ENCODE results near the gene GXYLT1.

The GXYLT1 gene

GRCh38 chr12:42182394-42182793 is 37.7 kb upstream of the GXYLT1 start:
- Histone ChIP-seq H3K27ac (ENCODE audit: low read depth, low read length) (no peak overlapping the region), H3K9me2 (replicated peaks; ENCODE audit: control insufficient read depth, low read length) (no peaks in the 10 kb centered on the region), H3K9me3 (ENCODE audit: control insufficient read depth, insufficient read depth, low read length) (no peaks in the 10 kb centered on the region), H4K20me1 (ENCODE audit: control insufficient read depth, insufficient read depth, low read depth, low read length) (no peaks in the 10 kb centered on the region), H3K27me3 (ENCODE audit: control insufficient read depth, low read length) (no peaks in the 10 kb centered on the region), H3K4me3 (ENCODE audit: low read length) (no peak overlapping the region), H3K79me2 (ENCODE audit: control insufficient read depth, low read length) (peaks cover 11% of the 10 kb centered on the region), H3K4me2 (ENCODE audit: low read length) (no peak overlapping the region), H3K4me1 (ENCODE audit: control insufficient read depth, low read length) (peaks cover 11% of the 10 kb centered on the region), H3F3A (ENCODE audit: control insufficient read depth, insufficient read depth) (no peaks in the 10 kb centered on the region), H3K36me3 (ENCODE audit: control insufficient read depth, low read length) (peaks cover 10% of the 10 kb centered on the region)
- TF ChIP-seq CTCF (IDR thresholded peaks at IDR 0.05; ENCODE audit: low read depth, low read length, poor library complexity, severe bottlenecking), result no peak
- TF ChIP-seq EZH2phosphoT487 (IDR thresholded peaks at IDR 0.05; ENCODE audit: borderline replicate concordance, low read length), result no peak

- Histone ChIP-seq H3F3A (ENCODE audit: control insufficient read depth, insufficient read depth) (no peaks in the 10 kb centered on the region), H3K36me3 (ENCODE audit: control insufficient read depth, low read length) (peaks cover 10% of the 10 kb centered on the region)
- TF ChIP-seq CTCF (IDR thresholded peaks at IDR 0.05; ENCODE audit: low read depth, low read length, poor library complexity, severe bottlenecking), result no peak
- no peak for TF ChIP-seq EZH2phosphoT487 (IDR thresholded peaks at IDR 0.05; ENCODE audit: borderline replicate concordance, low read length)
These were observed 36.4 kb upstream of the GXYLT1 start for GRCh38 chr12:42180990-42181596.

GRCh38 chr12:42178101-42178500 is 33.4 kb upstream of the GXYLT1 start:
- Histone ChIP-seq H3K4me3 (ENCODE audit: low read length) (no peak overlapping the region), H3K27ac (ENCODE audit: low read depth, low read length) (no peak overlapping the region), H3K9me3 (ENCODE audit: control insufficient read depth, insufficient read depth, low read length) (no peaks in the 10 kb centered on the region), H3K27me3 (ENCODE audit: control insufficient read depth, low read length) (no peaks in the 10 kb centered on the region), H3K79me2 (ENCODE audit: control insufficient read depth, low read length) (no peaks in the 10 kb centered on the region), H4K20me1 (ENCODE audit: control insufficient read depth, insufficient read depth, low read depth, low read length) (no peaks in the 10 kb centered on the region), H3K4me1 (ENCODE audit: control insufficient read depth, low read length) (peaks cover 4% of the 10 kb centered on the region), H3K9me2 (replicated peaks; ENCODE audit: control insufficient read depth, low read length) (no peaks in the 10 kb centered on the region), H3F3A (ENCODE audit: control insufficient read depth, insufficient read depth) (no peaks in the 10 kb centered on the region), H3K4me2 (ENCODE audit: low read length) (no peak overlapping the region), H3K36me3 (ENCODE audit: control insufficient read depth, low read length) (peaks cover 3% of the 10 kb centered on the region; the same call in 1 of the 2 replicates)
- no peak for TF ChIP-seq CTCF (IDR thresholded peaks at IDR 0.05; ENCODE audit: low read depth, low read length, poor library complexity, severe bottlenecking)
- TF ChIP-seq EZH2phosphoT487 (IDR thresholded peaks at IDR 0.05; ENCODE audit: borderline replicate concordance, low read length), result no peak

More at GRCh38 chr12:42180990-42181596, 36.4 kb upstream of the GXYLT1 start:
- H3K9me2 ChIP-seq (replicated peaks; ENCODE audit: control insufficient read depth, low read length), result no peaks in the 10 kb centered on the region
- no peak overlapping the region for H3K27ac ChIP-seq (ENCODE audit: low read depth, low read length)
- no peak overlapping the region for H3K4me3 ChIP-seq (ENCODE audit: low read length)
- no peaks in the 10 kb centered on the region for H3K9me3 ChIP-seq (ENCODE audit: control insufficient read depth, insufficient read depth, low read length)
- H3K4me1 ChIP-seq (ENCODE audit: control insufficient read depth, low read length), result no peaks in the 10 kb centered on the region
- H3K4me2 ChIP-seq (ENCODE audit: low read length), result no peak overlapping the region
- H3K79me2 ChIP-seq (ENCODE audit: control insufficient read depth, low read length), result peaks cover 6% of the 10 kb centered on the region
- no peaks in the 10 kb centered on the region for H4K20me1 ChIP-seq (ENCODE audit: control insufficient read depth, insufficient read depth, low read depth, low read length)
- H3K27me3 ChIP-seq (ENCODE audit: control insufficient read depth, low read length), result no peaks in the 10 kb centered on the region
